ENCODE measurements around the gene ANKRD23. TPM values are rescaled to one million over a fixed set of nuclear protein-coding genes. Genes with fewer than 3 reads are reported as not detected.

ANKRD23 gene
- total and polyA plus RNA-seq, 10 donors = 2.4 to 19.8 (median 5.9) TPM

DNA sequence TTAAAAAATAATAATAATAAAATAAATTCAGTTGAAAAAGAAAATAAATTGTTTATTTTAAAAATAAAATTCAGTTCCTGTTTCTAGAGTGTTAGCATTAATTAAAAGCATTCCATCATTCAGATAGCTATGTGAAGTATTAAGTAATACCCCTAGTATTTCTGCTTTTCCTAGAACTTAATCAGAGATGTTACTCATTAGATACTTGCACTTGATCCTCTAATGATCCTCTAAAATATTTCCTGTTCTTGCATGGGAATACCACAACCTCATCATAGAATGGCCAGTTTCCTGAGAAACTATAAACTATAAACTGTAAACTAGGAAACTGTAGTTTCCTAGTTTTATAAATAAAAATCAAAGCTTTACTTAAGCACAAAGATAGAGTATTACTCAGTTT, 38.8 kb downstream of the ANKRD23 start:
- DNase-seq = no peak
- Histone ChIP-seq H3K27me3 (replicated peaks in 1 of 7) (no peaks in the 10 kb centered on the region), H3K4me1 (peaks cover 7 to 73% (median 42%) of the 10 kb centered on the region in 6 donors), H3K27ac (peak overlapping the region in 5 of 8 donors; percentile 1 to 59 (median 34)), H3K36me3 (peaks cover 0 to 36% (median 7%) of the 10 kb centered on the region in 6 donors), H3K4me3 (no peak overlapping the region), H3K9me3 (no peaks in the 10 kb centered on the region)
- intact Hi-C loops (cut with DNase I; ENCODE audit: low total_unique reads) = no loop called here
- TF ChIP-seq POLR2AphosphoS5 (IDR thresholded peaks at IDR 0.05) = no peak
- TF ChIP-seq, protein P1, sequence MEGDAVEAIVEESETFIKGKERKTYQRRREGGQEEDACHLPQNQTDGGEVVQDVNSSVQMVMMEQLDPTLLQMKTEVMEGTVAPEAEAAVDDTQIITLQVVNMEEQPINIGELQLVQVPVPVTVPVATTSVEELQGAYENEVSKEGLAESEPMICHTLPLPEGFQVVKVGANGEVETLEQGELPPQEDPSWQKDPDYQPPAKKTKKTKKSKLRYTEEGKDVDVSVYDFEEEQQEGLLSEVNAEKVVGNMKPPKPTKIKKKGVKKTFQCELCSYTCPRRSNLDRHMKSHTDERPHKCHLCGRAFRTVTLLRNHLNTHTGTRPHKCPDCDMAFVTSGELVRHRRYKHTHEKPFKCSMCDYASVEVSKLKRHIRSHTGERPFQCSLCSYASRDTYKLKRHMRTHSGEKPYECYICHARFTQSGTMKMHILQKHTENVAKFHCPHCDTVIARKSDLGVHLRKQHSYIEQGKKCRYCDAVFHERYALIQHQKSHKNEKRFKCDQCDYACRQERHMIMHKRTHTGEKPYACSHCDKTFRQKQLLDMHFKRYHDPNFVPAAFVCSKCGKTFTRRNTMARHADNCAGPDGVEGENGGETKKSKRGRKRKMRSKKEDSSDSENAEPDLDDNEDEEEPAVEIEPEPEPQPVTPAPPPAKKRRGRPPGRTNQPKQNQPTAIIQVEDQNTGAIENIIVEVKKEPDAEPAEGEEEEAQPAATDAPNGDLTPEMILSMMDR (IDR thresholded peaks at IDR 0.05 in 8 of 11, conservative IDR thresholded peaks at IDR 0.05 in 3 of 11) = no peak
- TF ChIP-seq POLR2A (IDR thresholded peaks at IDR 0.05) = no peak

DNA sequence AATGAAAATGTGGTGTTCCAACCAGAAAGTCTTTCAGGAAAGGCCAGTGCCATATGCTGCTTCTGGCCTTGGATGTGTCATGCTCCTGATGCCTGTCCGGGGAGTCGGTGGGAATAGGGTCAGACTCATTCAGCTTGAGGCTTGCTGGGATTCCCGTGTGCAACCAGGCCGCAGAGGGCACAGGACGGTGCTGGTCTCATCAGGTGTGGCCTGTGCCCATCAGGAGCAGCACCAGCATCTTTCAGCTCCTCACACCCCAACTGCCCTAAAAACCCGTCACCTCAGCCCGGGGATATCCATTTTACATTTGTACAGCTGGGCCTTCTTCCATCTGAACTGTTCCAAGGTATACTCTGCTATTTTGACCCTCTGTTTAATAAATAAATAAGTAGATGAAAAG, 41.1 kb downstream of the ANKRD23 start:
- WGBS, 5 donors = 92 to 97% (median 94%) methylated on average over 7 of the region's 7 CpGs
- DNase-seq = peak; percentile 63
- Histone ChIP-seq H3K36me3 (peaks cover 0 to 41% (median 21%) of the 10 kb centered on the region in 6 donors), H3K27ac (peak overlapping the region in 6 of 8 donors; percentile 6 to 81 (median 50)), H3K27me3 (replicated peaks in 1 of 7) (no peaks in the 10 kb centered on the region), H3K9me3 (no peaks in the 10 kb centered on the region), H3K4me3 (no peak overlapping the region), H3K4me1 (peaks cover 7 to 58% (median 34%) of the 10 kb centered on the region in 6 donors)
- intact Hi-C loops (cut with DNase I; ENCODE audit: low total_unique reads) = no loop called here
- TF ChIP-seq, protein P1 (IDR thresholded peaks at IDR 0.05 in 8 of 11, conservative IDR thresholded peaks at IDR 0.05 in 3 of 11) = no peak
- TF ChIP-seq POLR2A (IDR thresholded peaks at IDR 0.05) = no peak
- no peak for TF ChIP-seq POLR2AphosphoS5 (IDR thresholded peaks at IDR 0.05)

DNA sequence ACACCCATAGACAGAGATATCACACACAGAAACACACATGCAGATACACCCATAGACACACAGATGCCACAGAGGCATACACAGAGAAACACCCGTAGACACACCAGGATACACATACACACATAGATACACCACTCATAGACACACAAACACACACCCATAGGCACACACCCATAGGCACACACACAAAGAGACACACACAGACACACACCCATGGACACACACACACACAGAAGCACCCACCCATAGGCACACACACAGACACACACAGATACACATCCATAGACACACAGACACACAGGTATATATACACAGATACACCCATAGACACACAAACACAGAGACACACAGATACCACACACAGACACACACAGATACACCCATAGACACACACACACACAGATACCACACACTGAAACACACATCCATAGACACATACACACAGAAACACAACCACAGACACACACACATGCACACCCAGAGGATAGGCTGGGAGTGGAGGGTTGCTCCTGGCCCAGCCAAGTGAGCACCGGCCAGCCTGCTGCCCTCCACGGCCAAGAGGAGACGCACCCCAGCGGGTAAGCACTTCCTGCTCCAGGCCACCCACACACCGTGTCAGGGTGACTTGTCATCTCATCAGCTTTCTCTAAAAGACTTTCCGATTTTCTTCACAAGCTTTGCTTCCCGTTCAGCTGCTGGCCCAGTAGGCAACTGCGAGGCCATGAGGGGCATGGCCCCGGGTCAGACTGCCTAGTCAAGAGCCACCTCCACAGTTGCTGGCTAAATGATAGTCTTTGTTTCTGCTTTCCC, 41.8 kb downstream of the ANKRD23 start:
- peak; percentile 34 to 66 (median 39) for TF ChIP-seq POLR2AphosphoS5 (IDR thresholded peaks at IDR 0.05)
- TF ChIP-seq, protein P1 (IDR thresholded peaks at IDR 0.05 in 8 of 11, conservative IDR thresholded peaks at IDR 0.05 in 3 of 11) = no peak
- no peaks in the 10 kb centered on the region for H3K27me3 ChIP-seq (replicated peaks in 1 of 7)
- intact Hi-C loops (cut with DNase I; ENCODE audit: low total_unique reads) = no loop called here
- H3K36me3 ChIP-seq = peaks cover 0 to 49% (median 28%) of the 10 kb centered on the region in 6 donors
- WGBS, 5 donors = 42 to 75% (median 62%) methylated on average over 9 to 10 of the region's 10 CpGs
- H3K4me3 ChIP-seq = no peak overlapping the region
- DNase-seq = peak; percentile 90
- H3K4me1 ChIP-seq = peaks cover 7 to 50% (median 27%) of the 10 kb centered on the region in 6 donors
- no peaks in the 10 kb centered on the region for H3K9me3 ChIP-seq
- H3K27ac ChIP-seq = peak overlapping the region in 7 of 8 donors; percentile 6 to 81 (median 48)

DNA sequence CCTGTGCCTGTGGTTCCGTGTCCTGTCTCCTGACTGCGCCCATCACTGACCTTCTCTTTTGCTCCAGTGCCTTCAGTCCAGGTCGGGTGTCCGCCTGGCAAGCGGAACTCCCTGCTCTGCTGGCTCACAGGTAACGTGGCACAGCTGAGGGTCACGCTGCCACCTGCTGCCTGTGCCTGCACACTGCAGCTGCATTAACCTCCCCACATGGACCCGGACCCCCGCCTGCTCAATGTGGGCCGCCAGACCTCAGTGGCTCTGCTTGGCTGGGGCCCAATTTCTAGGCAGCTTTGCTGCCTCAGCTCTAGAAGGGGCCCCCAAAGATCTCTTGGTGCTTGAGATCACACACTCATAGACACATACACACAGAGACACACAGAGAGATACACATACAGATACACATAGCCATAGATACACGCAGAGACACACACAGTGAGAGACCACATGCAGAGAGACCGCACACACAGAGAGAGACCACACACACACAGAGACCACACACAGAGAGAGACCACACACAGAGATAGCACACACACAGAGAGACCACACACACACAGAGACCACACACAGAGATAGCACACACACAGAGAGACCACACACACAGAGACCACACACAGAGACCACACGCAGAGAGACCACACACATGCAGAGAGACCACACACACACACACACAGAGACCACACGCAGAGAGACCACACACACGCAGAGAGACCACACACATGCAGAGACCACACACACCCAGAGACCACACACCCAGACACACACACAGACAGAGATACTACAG, 42.6 kb downstream of the ANKRD23 start:
- Histone ChIP-seq H3K4me3 (no peak overlapping the region), H3K27me3 (replicated peaks in 1 of 7) (no peaks in the 10 kb centered on the region), H3K9me3 (no peaks in the 10 kb centered on the region), H3K27ac (peak overlapping the region in 3 of 8 donors; percentile 8 to 81 (median 35)), H3K4me1 (peaks cover 6 to 42% (median 22%) of the 10 kb centered on the region in 6 donors), H3K36me3 (peaks cover 0 to 51% (median 29%) of the 10 kb centered on the region in 6 donors)
- TF ChIP-seq POLR2A (IDR thresholded peaks at IDR 0.05) = no peak
- TF ChIP-seq, protein P1 (IDR thresholded peaks at IDR 0.05 in 8 of 11, conservative IDR thresholded peaks at IDR 0.05 in 3 of 11) = peak; percentile 84 to 93 (median 90)
- TF ChIP-seq POLR2AphosphoS5 (IDR thresholded peaks at IDR 0.05) = peak; percentile 62 to 76 (median 67)
- WGBS, 5 donors = 37 to 46% (median 44%) methylated on average over 15 of the region's 15 CpGs
- peak; percentile 94 for DNase-seq
- intact Hi-C loops (cut with DNase I; ENCODE audit: low total_unique reads) = no loop called here
